SW 1271 (cell line): ENCODE measurements around the gene FMO5.
"Not testable (repeated sequence)": the region's sequence is repeated elsewhere in the genome, so short reads cannot be mapped to it uniquely, and the experiment has no call there.

Source experiments
- DNase-seq, 2 experiments: peaks; one replicate each; lab custom pipeline; 2025; lab: John Stamatoyannopoulos, UW

The FMO5 gene

GRCh38 chr1:147238925-147239820 lies 14.0 kb upstream of the FMO5 start:
- no peak for DNase-seq

- DNase-seq: no peak
Observed at GRCh38 chr1:147238053-147238902, 13.1 kb upstream of the FMO5 start.

GRCh38 chr1:147236959-147237791 lies 12.0 kb upstream of the FMO5 start:
- DNase-seq: no peak

- DNase-seq: no peak
Observed at GRCh38 chr1:147236448-147236847, 11.3 kb upstream of the FMO5 start.

DNA sequence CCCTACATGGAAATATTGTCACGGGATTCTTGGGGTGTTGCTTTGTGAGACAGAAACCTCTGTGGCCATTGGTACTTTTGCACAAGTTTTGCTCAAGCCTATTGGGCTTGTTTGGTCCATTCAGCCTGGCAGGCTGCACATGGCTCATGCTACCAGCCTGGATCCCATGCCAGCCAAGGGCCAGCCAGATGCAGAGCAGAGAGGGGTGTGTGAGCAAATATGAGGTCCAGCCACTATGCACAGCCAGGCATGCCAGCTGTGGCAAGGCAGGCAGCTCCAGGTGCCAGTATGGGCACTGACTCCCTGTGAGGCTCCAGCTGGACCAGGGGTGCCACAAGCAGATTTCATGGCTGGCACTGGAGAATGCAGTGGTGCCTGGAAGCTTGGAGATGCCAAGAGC lies 10.7 kb upstream of the FMO5 start:
- DNase-seq: no peak

- DNase-seq: not testable (repeated sequence)
Observed at GRCh38 chr1:147233903-147234302, 8.8 kb upstream of the FMO5 start.

DNA sequence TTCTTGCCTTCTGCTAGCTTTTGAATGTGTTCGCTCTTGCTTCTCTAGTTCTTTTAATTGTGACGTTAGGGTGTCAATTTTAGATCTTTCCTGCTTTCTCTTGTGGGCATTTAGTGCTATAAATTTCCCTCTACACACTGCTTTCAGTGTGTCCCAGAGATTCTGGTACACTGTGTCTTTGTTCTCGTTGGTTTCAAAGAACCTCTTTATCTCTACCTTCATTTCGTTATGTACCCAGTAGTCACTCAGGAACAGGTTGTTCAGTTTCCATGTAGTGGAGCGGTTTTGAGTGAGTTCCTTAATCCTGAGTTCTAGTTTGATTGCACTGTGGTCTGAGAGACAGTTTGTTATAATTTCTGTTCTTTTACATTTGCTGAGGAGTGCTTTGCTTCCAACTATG lies 5.9 kb upstream of the FMO5 start:
- not testable (repeated sequence) for DNase-seq

GRCh38 chr1:147223740-147224615 lies 1.2 kb downstream of the FMO5 start:
- no peak for DNase-seq

GRCh38 chr1:147218606-147219005 lies 6.5 kb downstream of the FMO5 start:
- DNase-seq: no peak

GRCh38 chr1:147217141-147217540 lies 8.0 kb downstream of the FMO5 start:
- no peak for DNase-seq

GRCh38 chr1:147216124-147216523 lies 9.0 kb downstream of the FMO5 start:
- DNase-seq: no peak

DNA sequence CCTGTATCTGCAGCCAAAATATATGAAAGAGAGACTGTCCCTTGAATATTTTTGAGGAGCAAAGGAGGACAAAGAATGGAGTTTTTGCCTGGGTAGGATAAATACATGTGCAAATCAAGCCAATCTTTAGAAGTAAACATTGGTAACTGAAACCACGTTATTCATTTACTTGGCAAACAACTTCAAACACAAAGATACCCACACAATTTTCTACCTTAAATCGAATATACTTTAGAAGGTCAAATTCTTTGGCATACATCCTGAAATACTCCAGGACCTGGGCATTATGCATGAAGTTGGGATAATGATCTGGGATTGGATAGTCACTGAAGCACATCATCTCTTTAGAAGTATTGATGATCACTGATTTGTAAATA lies 9.6 kb downstream of the FMO5 start:
- DNase-seq: no peak

DNA sequence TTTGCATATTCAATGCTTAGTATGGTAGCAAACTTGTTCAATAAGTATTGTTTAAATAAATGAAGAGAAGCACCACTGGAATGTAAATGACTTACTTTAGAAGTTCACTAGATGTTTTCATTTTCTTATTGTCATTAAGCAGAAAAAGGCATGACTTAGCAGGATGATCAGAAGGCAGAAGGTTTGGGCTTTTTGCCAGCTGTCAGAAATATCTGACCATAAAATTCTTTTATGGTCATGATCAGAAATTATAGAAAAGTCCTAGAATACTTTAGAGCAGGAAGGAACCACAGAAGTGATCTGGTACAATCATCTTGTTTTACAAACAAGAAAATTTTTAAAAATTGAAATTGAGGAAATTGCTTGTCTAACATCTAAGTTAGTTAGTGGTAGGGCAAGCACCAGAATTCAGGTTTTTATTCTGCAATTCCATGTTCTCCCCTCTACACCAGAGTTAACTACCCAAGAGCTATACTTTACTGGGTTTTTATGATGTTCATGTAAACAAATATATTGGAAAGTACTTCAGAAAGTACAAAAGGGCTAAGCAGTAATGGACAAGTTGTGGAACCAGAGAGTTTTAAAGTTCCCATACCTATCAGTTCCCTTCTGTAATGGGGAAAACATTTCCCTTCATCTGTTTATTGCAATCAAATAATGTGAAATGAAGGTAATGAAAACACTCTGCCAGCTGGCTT lies 10.1 kb downstream of the FMO5 start:
- DNase-seq: no peak

- no peak for DNase-seq
Observed at GRCh38 chr1:147214325-147214724, 10.8 kb downstream of the FMO5 start.

DNA sequence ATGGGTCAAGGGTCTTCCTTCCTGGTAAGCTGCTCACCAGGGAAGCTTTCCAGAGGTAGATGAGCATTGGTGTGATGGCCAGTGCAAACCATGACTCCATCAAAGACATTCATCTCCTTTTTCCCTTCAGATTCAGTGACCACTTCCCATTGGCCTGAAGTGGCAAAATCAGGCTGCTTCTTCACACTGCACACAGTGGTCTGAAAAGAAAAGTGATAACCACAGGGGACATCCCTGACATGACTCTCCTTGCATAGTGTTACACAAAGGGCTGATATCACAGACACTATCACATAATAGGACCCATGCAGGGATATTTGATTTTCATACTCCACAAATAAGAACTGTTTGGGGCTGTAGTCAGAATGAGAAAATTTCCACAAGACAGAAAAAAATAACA lies 11.9 kb downstream of the FMO5 start:
- DNase-seq: no peak

DNA sequence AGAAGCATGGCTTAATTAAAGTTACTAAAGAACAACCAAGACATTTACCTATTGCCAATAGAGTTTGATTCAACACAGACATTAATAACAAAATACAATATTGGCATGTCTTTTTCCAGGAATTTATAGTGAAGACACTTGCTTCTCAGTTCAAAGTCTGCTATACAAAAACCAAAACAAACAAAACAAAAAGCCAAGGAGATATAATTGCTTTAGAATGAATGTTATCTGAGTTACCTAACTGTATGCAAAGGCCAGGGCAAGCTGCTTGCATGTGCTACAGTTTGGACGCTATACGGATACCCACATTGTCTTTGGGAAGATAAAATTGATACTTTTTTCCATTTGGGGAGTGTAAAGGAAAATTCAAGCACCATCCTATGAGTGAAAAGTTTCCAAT lies 13.6 kb downstream of the FMO5 start:
- DNase-seq: no peak

- DNase-seq: no peak
Observed at GRCh38 chr1:147210987-147211386, 14.2 kb downstream of the FMO5 start.

DNA sequence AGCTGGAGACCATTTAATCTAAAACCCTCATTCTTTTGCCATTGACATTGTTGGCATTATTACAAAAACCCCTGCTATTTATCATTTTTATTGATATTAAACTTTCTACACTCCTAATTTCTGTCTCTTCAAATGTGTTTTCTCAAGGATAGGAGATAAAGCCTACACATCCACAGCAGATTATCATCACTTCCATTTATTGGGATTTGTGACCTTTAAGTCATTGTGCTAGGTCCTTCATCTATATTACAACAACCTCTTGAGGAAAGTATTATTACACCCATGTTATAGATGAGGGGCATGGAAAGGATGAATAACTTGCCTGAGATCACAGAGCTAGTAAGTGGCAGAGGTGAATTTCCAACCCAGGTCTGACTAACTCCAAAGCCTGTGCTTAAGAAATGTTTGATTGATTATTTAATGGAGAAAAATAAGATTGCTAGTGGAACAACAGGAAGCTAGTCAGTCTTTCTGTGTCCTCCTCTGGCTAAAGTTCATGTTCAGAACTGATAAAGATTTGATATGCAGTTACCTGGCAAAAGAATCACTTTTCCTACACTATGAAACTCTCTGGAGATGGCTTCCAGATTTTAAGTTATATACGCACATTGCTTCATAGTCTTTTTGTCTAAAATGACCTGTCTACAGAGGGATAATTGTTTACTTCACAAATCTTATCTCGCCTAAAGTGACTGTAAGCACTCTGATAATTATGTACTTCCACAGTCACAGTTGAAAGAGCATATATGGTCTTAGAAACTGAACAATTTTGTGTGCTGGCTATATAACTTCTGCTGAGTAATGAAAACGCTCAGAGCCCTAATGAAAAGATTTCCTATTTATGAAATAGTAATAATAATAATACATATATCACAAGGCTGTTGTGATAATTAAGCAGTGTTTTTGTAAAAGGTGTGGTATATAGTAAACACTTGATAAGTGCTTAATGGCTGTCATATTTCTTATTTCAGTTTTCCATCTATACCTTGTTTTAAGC lies 15.0 kb downstream of the FMO5 start:
- no peak for DNase-seq

- no peak for DNase-seq
Observed at GRCh38 chr1:147208619-147209018, 16.5 kb downstream of the FMO5 start.
